Common myeloid progenitor, CD34-positive (primary cell): ENCODE measurements around the gene HNRNPLL.

Experiments
- CTCF ChIA-PET: fragments of 350-600 bp; sonication (Branson Sonifier 250); formaldehyde crosslinking; loops from one replicate; lab custom pipeline; 2021; ENCODE audit warnings: antibody characterized with exemption; lab: Charles Lee
- POLR2A ChIA-PET: fragments of 350-600 bp; sonication (Branson Sonifier 250); formaldehyde crosslinking; loops from one replicate; lab custom pipeline; 2021; ENCODE audit warnings: antibody characterized with exemption; lab: Charles Lee
- DNase-seq, 3 donors: peaks; one replicate each; pipeline versions ENCODE4 v3.0.0 to v3.0.0-alpha.2; 2013
- H3K27ac ChIP-seq, 2 experiments: 1 replicate in 1 of 2; 2 replicates in 1 of 2; pipeline ENCODE4 v1.7.0; 2013; ENCODE audit warnings: inconsistent platforms in 2 of 2, low read length in 2 of 2, mild to moderate bottlenecking in 2 of 2, low read depth in 1 of 2, moderate library complexity in 1 of 2; ENCODE audit not compliant: severe bottlenecking in 2 of 2, insufficient read depth in 1 of 2, poor library complexity in 1 of 2
- H3K27me3 ChIP-seq, 5 experiments: replicated peaks in 2 of 5; 1 replicate in 3 of 5; 2 replicates in 2 of 5; pipeline versions ENCODE4 v1.6.1 to v1.7.0; 2013; ENCODE audit warnings: low read length in 4 of 5, mild to moderate bottlenecking in 2 of 5, moderate library complexity in 2 of 5, inconsistent platforms in 1 of 5; ENCODE audit not compliant: insufficient read depth in 5 of 5, control insufficient read depth in 4 of 5
- H3K36me3 ChIP-seq, 4 experiments: 1 replicate in 2 of 4; 2 replicates in 2 of 4; pipeline versions ENCODE4 v1.6.1 to v1.7.0; 2013; ENCODE audit warnings: low read length in 3 of 4, control low read depth in 1 of 4, mild to moderate bottlenecking in 1 of 4; ENCODE audit not compliant: control insufficient read depth in 4 of 4, insufficient read depth in 4 of 4
- H3K4me1 ChIP-seq, 4 experiments: 1 replicate in 3 of 4; 2 replicates in 1 of 4; pipeline versions ENCODE4 v1.6.1 to v1.7.1; 2013; ENCODE audit warnings: low read length in 3 of 4, mild to moderate bottlenecking in 3 of 4, control low read depth in 1 of 4, inconsistent platforms in 1 of 4, moderate library complexity in 1 of 4; ENCODE audit not compliant: control insufficient read depth in 4 of 4, insufficient read depth in 4 of 4; ENCODE audit errors: control extremely low read depth in 1 of 4
- H3K4me3 ChIP-seq, 7 experiments: 1 replicate in 4 of 7; 2 replicates in 3 of 7; pipeline versions ENCODE4 v1.5.1 to v1.7.0; 2013; ENCODE audit warnings: mild to moderate bottlenecking in 7 of 7, low read length in 6 of 7, moderate library complexity in 6 of 7, inconsistent platforms in 2 of 7, low read depth in 2 of 7, control low read depth in 1 of 7; ENCODE audit not compliant: insufficient read depth in 4 of 7, control insufficient read depth in 1 of 7; ENCODE audit errors: extremely low read depth in 1 of 7
- H3K9me3 ChIP-seq, 5 experiments: 1 replicate in 4 of 5; 2 replicates in 1 of 5; pipeline versions ENCODE4 v1.6.1 to v1.7.1; 2013; ENCODE audit warnings: low read length in 4 of 5, mild to moderate bottlenecking in 2 of 5, inconsistent platforms in 1 of 5, low read depth in 1 of 5, moderate library complexity in 1 of 5; ENCODE audit not compliant: control insufficient read depth in 4 of 5, insufficient read depth in 2 of 5; ENCODE audit errors: control extremely low read depth in 1 of 5
- WGBS: methylation state at CpG from one replicate; pipeline ENCODE4 v1.1.5; 2013; ENCODE audit not compliant: insufficient coverage; 5-methylcytosine and 5-hydroxymethylcytosine counted together

The HNRNPLL gene

DNA sequence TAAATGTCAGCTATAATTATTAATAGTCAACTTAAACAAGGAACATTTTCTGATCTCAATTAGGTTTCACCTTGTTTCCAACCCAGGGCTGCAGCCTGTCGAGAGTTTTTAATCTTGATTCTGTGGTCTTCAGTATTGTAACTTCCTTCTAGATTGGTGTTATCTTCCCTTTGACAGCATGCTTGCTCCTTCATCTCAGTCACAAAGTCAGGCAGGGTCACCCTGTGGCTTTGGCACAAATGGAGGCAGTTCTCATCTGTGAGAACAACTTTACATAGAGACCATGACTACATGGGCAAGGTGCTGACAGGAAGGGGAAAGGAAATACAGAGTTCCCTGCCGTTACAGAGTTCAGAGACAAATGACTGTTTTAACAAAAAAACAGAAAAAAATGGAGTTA lies 50.5 kb downstream of the HNRNPLL start:
- no peaks in the 10 kb centered on the region for H3K27me3 ChIP-seq
- WGBS = 0% methylated on average over 1 of the region's 2 CpGs
- DNase-seq = peak; percentile 50 to 81 (median 62)
- H3K4me1 ChIP-seq = peaks cover 6 to 26% (median 15%) of the 10 kb centered on the region in 4 experiments
- ChIA-PET POLR2A (no interaction called here), CTCF (interaction anchor here (1.5 to 4.7 kb wide), 2 partner anchors 14 to 16 kb away, joined by 4 to 39 read pairs; no protein-coding TSS in a partner anchor)
- H3K9me3 ChIP-seq = no peaks in the 10 kb centered on the region
- H3K4me3 ChIP-seq = peak overlapping the region in 1 of 7 experiments; percentile 1
- H3K36me3 ChIP-seq = no peaks in the 10 kb centered on the region
- peak overlapping the region in 1 of 2 experiments; percentile 47 for H3K27ac ChIP-seq

GRCh38 chr2:38551746-38552145 lies 51.0 kb downstream of the HNRNPLL start:
- no peaks in the 10 kb centered on the region for H3K9me3 ChIP-seq
- no peak for DNase-seq
- no peak overlapping the region for H3K4me3 ChIP-seq
- H3K4me1 ChIP-seq = peaks cover 6 to 26% (median 15%) of the 10 kb centered on the region in 4 experiments
- no peaks in the 10 kb centered on the region for H3K27me3 ChIP-seq
- ChIA-PET POLR2A (no interaction called here), CTCF (interaction anchor here (1.5 kb wide), 1 partner anchor 16 kb away, joined by 4 read pairs; no protein-coding TSS in a partner anchor)
- no CpG with 5 or more reads among the region's 2 CpGs for WGBS
- no peaks in the 10 kb centered on the region for H3K36me3 ChIP-seq
- H3K27ac ChIP-seq = no peak overlapping the region

DNA sequence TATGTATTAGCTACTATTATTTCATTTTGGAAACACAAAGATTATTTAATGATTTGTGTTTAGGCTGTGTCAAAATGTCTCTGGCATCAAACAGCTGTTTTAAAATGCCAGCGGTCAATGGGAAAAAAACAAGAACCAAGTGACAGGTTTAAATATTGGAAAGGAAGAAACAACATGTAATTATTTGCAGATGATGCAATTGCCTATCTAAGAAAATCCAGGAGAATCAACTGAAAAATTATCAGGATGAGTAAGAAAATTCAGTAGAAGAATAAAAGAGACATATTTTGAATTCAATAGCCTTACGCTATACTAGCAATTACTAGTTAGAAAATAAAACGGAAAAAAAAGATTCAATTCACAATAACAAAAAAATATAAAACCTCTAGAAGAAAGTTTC lies 51.6 kb downstream of the HNRNPLL start:
- 100% methylated on average over 1 of the region's 3 CpGs for WGBS
- ChIA-PET CTCF (interaction anchor here (1.2 to 1.5 kb wide), 2 partner anchors 15 to 54 kb away, joined by 3 to 4 read pairs; no protein-coding TSS in a partner anchor), POLR2A (no interaction called here)
- no peak overlapping the region for H3K4me3 ChIP-seq
- no peak for DNase-seq
- H3K9me3 ChIP-seq = no peaks in the 10 kb centered on the region
- no peaks in the 10 kb centered on the region for H3K27me3 ChIP-seq
- peaks cover 6 to 26% (median 15%) of the 10 kb centered on the region in 4 experiments for H3K4me1 ChIP-seq
- H3K27ac ChIP-seq = no peak overlapping the region
- H3K36me3 ChIP-seq = no peaks in the 10 kb centered on the region

GRCh38 chr2:38549851-38550250 lies 52.9 kb downstream of the HNRNPLL start:
- Histone ChIP-seq H3K4me3 (peak overlapping the region in 1 of 7 experiments; percentile 68), H3K36me3 (no peaks in the 10 kb centered on the region), H3K9me3 (no peaks in the 10 kb centered on the region), H3K4me1 (peaks cover 6 to 26% (median 15%) of the 10 kb centered on the region in 4 experiments), H3K27me3 (no peaks in the 10 kb centered on the region), H3K27ac (no peak overlapping the region)
- CTCF ChIA-PET = interaction anchor here (1.2 to 4.5 kb wide), 3 partner anchors 13 to 178 kb away, joined by 3 to 31 read pairs (median 3); no protein-coding TSS in a partner anchor
- 78% methylated on average over 1 of the region's 4 CpGs for WGBS
- POLR2A ChIA-PET = no interaction called here
- peak in 1 of 3 donors; percentile 24 for DNase-seq

DNA sequence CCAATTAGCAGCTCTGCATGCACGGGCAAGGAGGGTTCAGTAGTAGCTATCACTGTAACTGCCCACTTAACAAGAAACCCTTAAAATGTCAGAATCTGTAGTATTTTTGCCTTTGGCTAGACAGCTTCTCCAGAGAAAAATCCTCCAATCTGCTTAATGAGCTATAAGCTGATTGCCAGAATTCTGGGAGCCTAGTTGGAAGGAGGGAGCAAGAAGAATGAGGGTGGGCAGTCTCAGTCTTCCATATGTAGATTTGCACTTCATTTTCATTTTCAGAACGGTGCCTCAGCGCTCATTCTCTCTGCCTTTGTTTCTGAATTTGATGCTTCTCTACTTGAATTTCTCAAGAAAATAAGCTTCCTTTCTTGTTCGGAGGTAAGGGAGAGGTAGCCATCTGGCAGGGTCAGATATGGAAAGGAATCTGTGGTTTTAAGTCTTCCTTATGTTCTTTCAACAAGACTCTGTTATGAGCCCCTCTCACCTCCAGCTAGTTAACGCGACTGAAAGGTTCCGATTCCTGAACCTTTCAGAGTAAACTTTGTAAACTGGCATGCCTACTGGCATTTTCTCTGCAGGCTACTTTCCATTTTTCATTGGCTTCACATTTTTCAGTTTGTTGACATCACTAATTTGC lies 53.5 kb downstream of the HNRNPLL start:
- Histone ChIP-seq H3K27ac (peak overlapping the region in 1 of 2 experiments; percentile 18), H3K9me3 (no peaks in the 10 kb centered on the region), H3K4me1 (peaks cover 6 to 26% (median 15%) of the 10 kb centered on the region in 4 experiments), H3K36me3 (no peaks in the 10 kb centered on the region), H3K4me3 (peak overlapping the region in 5 of 7 experiments; percentile 27 to 78 (median 55)), H3K27me3 (no peaks in the 10 kb centered on the region)
- peak in 2 of 3 donors; percentile 45 to 68 for DNase-seq
- CTCF ChIA-PET = interaction anchor here (0.9 to 4.5 kb wide), 4 partner anchors 8 to 179 kb away, joined by 3 to 31 read pairs (median 3); no protein-coding TSS in a partner anchor
- POLR2A ChIA-PET = no interaction called here
- WGBS = 11% methylated on average over 7 of the region's 7 CpGs

DNA sequence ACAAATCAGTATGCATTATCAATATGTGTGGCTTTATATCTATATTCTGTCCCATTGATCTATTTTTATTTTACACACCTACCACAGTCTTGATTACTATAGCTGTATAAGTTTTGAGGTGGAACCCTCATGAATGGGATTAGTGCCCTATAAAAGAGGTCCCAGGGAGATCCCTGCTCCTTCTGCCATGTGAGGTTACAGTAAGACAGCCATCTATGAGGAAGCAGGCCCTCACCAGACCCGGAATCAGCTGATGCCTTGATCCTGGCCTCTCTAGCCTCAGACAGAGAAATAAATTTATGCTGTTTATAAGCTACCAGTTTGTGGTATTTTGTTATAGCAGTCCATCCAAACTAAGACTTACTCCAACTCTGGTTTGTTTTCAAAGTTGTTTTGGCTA lies 54.9 kb downstream of the HNRNPLL start:
- Histone ChIP-seq H3K27me3 (no peaks in the 10 kb centered on the region), H3K4me3 (no peak overlapping the region), H3K36me3 (no peaks in the 10 kb centered on the region), H3K9me3 (no peaks in the 10 kb centered on the region), H3K27ac (no peak overlapping the region), H3K4me1 (peaks cover 7 to 27% (median 20%) of the 10 kb centered on the region in 4 experiments)
- WGBS = no CpG with 5 or more reads among the region's 1 CpG
- DNase-seq = no peak
- POLR2A ChIA-PET = interaction anchor here (0.6 kb wide), 1 partner anchor 535 kb away, joined by 3 read pairs; no protein-coding TSS in a partner anchor
- CTCF ChIA-PET = interaction anchor here (0.6 to 4.5 kb wide), 5 partner anchors 11 to 186 kb away, joined by 3 to 31 read pairs (median 4); no protein-coding TSS in a partner anchor

DNA sequence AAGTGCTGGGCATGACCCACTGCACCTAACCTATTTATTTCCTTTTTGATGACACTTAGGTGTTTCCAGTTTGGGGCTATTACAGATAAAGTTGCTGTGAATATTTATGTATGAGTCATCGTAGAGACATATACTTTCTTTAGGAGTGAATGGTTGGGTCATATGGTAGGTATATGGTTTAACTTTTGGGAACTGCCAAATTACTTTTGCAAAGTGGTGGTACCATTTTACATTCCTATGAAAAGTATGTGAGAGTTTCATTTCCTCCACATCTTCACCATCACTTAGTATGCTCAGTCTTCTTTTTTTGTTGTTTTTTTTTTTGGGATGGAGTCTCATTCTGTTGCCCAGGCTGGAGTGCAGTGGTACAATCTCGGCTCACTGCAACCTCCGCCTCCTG lies 56.1 kb downstream of the HNRNPLL start:
- Histone ChIP-seq H3K4me1 (peaks cover 7 to 19% (median 14%) of the 10 kb centered on the region in 4 experiments), H3K4me3 (no peak overlapping the region), H3K36me3 (no peaks in the 10 kb centered on the region), H3K9me3 (no peaks in the 10 kb centered on the region), H3K27ac (no peak overlapping the region), H3K27me3 (no peaks in the 10 kb centered on the region)
- POLR2A ChIA-PET = no interaction called here
- CTCF ChIA-PET = interaction anchor here (1.6 to 4.5 kb wide), 2 partner anchors 9 to 178 kb away, joined by 3 to 31 read pairs; no protein-coding TSS in a partner anchor
- DNase-seq = no peak
- WGBS = no CpG with 5 or more reads among the region's 3 CpGs
